WTC11 (cell line): ENCODE results near the gene C16orf95. TPM values are rescaled to one million over a fixed set of nuclear protein-coding genes. Genes with fewer than 3 reads are reported as not detected.

Experiments
- ATAC-seq: fragments of 200-7000 bp; cut with Tn5 transposase; 2 replicates; pipeline ENCODE4 v1.10.0; 2021; ENCODE audit warnings: mild to moderate bottlenecking, moderate library complexity
- CTCF ChIA-PET: fragments of 300-600 bp; sonication (Branson Sonifier 250); formaldehyde crosslinking; loops from one replicate; lab custom pipeline; 2021; ENCODE audit warnings: antibody characterized with exemption; lab: Charles Lee
- POLR2A ChIA-PET: fragments of 350-600 bp; sonication (Branson Sonifier 250); formaldehyde crosslinking; loops from one replicate; lab custom pipeline; 2021; ENCODE audit warnings: antibody characterized with exemption; lab: Charles Lee
- DNase-seq: peaks from one replicate; pipeline ENCODE4 v3.0.0; 2021; ENCODE audit warnings: low spot score
- H3K27ac Mint-ChIP-seq: 2 replicates; pipeline ENCODE4 v1.8.0; 2021; ENCODE audit warnings: mixed read lengths
- H3K27me3 Mint-ChIP-seq: 2 replicates; pipeline ENCODE4 v1.8.0; 2021; ENCODE audit warnings: low read depth, mild to moderate bottlenecking, moderate library complexity, mixed read lengths
- H3K36me3 Mint-ChIP-seq: 2 replicates; pipeline ENCODE4 v1.8.0; 2021; ENCODE audit warnings: mixed read lengths
- H3K4me1 Mint-ChIP-seq: 2 replicates; pipeline ENCODE4 v1.8.0; 2022; ENCODE audit warnings: mixed read lengths
- H3K4me3 Mint-ChIP-seq: 2 replicates; pipeline ENCODE4 v1.8.0; 2021; ENCODE audit warnings: mild to moderate bottlenecking, moderate library complexity, mixed read lengths
- H3K9me3 Mint-ChIP-seq: 2 replicates; pipeline ENCODE4 v1.8.0; 2021; ENCODE audit warnings: mixed read lengths
- CBFB ChIP-seq: sonication (generic); formaldehyde crosslinking; IDR thresholded peaks from 2 replicates; pipeline ENCODE4 v1.8.1; 2022; ENCODE audit warnings: mild to moderate bottlenecking, low read depth, missing genetic modification reagents
- CREB1 ChIP-seq: sonication (generic); formaldehyde crosslinking; IDR thresholded peaks from 2 replicates; pipeline ENCODE4 v1.8.0; 2023; ENCODE audit warnings: mild to moderate bottlenecking, missing genetic modification reagents
- ESRRA ChIP-seq: sonication (generic); formaldehyde crosslinking; IDR thresholded peaks from 2 replicates; pipeline ENCODE4 v1.8.1; 2022; ENCODE audit warnings: mild to moderate bottlenecking, missing genetic modification reagents, borderline replicate concordance
- ETV6 ChIP-seq: sonication (generic); formaldehyde crosslinking; IDR thresholded peaks from 2 replicates; pipeline ENCODE4 v1.8.1; 2022; ENCODE audit warnings: mild to moderate bottlenecking, missing genetic modification reagents
- GABPB1 ChIP-seq: sonication (generic); formaldehyde crosslinking; IDR thresholded peaks from 2 replicates; pipeline ENCODE4 v1.8.1; 2023; ENCODE audit warnings: mild to moderate bottlenecking, missing genetic modification reagents
- MXD4 ChIP-seq: fragments of 250-450 bp; sonication (Bioruptor Pico); IDR thresholded peaks from 2 replicates; pipeline ENCODE4 v1.8.0; 2021; ENCODE audit warnings: mild to moderate bottlenecking, moderate library complexity, borderline replicate concordance
- NFE2L1 ChIP-seq: sonication (generic); formaldehyde crosslinking; IDR thresholded peaks from 2 replicates; pipeline ENCODE4 v1.8.1; 2023; ENCODE audit warnings: missing genetic modification reagents
- NR2C2 ChIP-seq: sonication (generic); formaldehyde crosslinking; IDR thresholded peaks from 2 replicates; pipeline ENCODE4 v1.8.0; 2022; ENCODE audit warnings: mild to moderate bottlenecking, missing genetic modification reagents
- SMAD3 ChIP-seq: sonication (generic); formaldehyde crosslinking; IDR thresholded peaks from 2 replicates; pipeline ENCODE4 v1.8.0; 2022; ENCODE audit warnings: missing genetic modification reagents, mild to moderate bottlenecking, borderline replicate concordance
- SOX15 ChIP-seq: fragments of 250-450 bp; sonication (Bioruptor Pico); IDR thresholded peaks from 2 replicates; pipeline ENCODE4 v1.9.0; 2021; ENCODE audit warnings: mild to moderate bottlenecking
- TCF7 ChIP-seq: sonication (generic); formaldehyde crosslinking; IDR thresholded peaks from 2 replicates; pipeline ENCODE4 v1.8.0; 2022; ENCODE audit warnings: mild to moderate bottlenecking, low read depth, missing genetic modification reagents, moderate library complexity
- TEAD4 ChIP-seq: sonication (generic); formaldehyde crosslinking; IDR thresholded peaks from 2 replicates; pipeline ENCODE4 v1.8.0; 2022; ENCODE audit warnings: mild to moderate bottlenecking, missing genetic modification reagents
- TP53 ChIP-seq: sonication (generic); formaldehyde crosslinking; IDR thresholded peaks from 2 replicates; pipeline ENCODE4 v1.8.1; 2023; ENCODE audit warnings: mild to moderate bottlenecking, missing genetic modification reagents
- ZNF121 ChIP-seq: sonication (generic); formaldehyde crosslinking; IDR thresholded peaks from 2 replicates; pipeline ENCODE4 v1.8.0; 2023; ENCODE audit warnings: missing genetic modification reagents
- ZNF138 ChIP-seq: sonication (generic); formaldehyde crosslinking; conservative IDR thresholded peaks from 2 replicates; pipeline ENCODE4 v1.8.1; 2022; ENCODE audit warnings: mild to moderate bottlenecking, moderate library complexity, missing genetic modification reagents
- ZNF219 ChIP-seq: sonication (generic); formaldehyde crosslinking; IDR thresholded peaks from 2 replicates; pipeline ENCODE4 v1.8.0; 2023; ENCODE audit warnings: missing genetic modification reagents, mild to moderate bottlenecking, borderline replicate concordance
- ZNF232 ChIP-seq: sonication (generic); formaldehyde crosslinking; IDR thresholded peaks from 2 replicates; pipeline ENCODE4 v1.8.0; 2022; ENCODE audit warnings: mild to moderate bottlenecking, missing genetic modification reagents
- ZNF317 ChIP-seq: sonication (generic); formaldehyde crosslinking; IDR thresholded peaks from 2 replicates; pipeline ENCODE4 v1.8.1; 2023; ENCODE audit warnings: low read depth, mild to moderate bottlenecking, moderate library complexity, missing genetic modification reagents, borderline replicate concordance
- ZNF396 ChIP-seq: fragments of 250-450 bp; sonication (Bioruptor Pico); IDR thresholded peaks from 2 replicates; pipeline ENCODE4 v1.8.0; 2021; ENCODE audit warnings: mild to moderate bottlenecking, moderate library complexity, borderline replicate concordance
- ZNF416 ChIP-seq: fragments of 250-450 bp; sonication (Bioruptor Pico); IDR thresholded peaks from 2 replicates; pipeline ENCODE4 v1.9.0; 2021; ENCODE audit warnings: mild to moderate bottlenecking, inconsistent platforms
- total RNA-seq: library from RNA; stranded (reverse); gene quantifications from 3 replicates; pipeline ENCODE4 v1.2.3, GENCODE V29; 2021
- TF ChIP-seq, protein P1 (sequence below): fragments of 250-450 bp; sonication (Bioruptor Pico); IDR thresholded peaks from 2 replicates; pipeline ENCODE4 v1.9.0; 2021; ENCODE audit warnings: moderate library complexity, mild to moderate bottlenecking, inconsistent platforms, borderline replicate concordance
- TF ChIP-seq, protein P2 (sequence below): sonication (generic); formaldehyde crosslinking; conservative IDR thresholded peaks from 2 replicates; pipeline ENCODE4 v1.8.1; 2023; ENCODE audit warnings: mild to moderate bottlenecking, low read depth, missing genetic modification reagents, moderate library complexity
- TF ChIP-seq, protein P3 (sequence below): fragments of 250-450 bp; sonication (Bioruptor Pico); conservative IDR thresholded peaks from 2 replicates; pipeline ENCODE4 v1.9.0; 2021; ENCODE audit warnings: mild to moderate bottlenecking
- TF ChIP-seq, protein P4 (sequence below): sonication (generic); formaldehyde crosslinking; IDR thresholded peaks from 2 replicates; pipeline ENCODE4 v1.8.0; 2022; ENCODE audit warnings: missing genetic modification reagents

The C16orf95 gene
- total RNA-seq, 1 experiment from 2014 or later = 5.7 TPM

DNA sequence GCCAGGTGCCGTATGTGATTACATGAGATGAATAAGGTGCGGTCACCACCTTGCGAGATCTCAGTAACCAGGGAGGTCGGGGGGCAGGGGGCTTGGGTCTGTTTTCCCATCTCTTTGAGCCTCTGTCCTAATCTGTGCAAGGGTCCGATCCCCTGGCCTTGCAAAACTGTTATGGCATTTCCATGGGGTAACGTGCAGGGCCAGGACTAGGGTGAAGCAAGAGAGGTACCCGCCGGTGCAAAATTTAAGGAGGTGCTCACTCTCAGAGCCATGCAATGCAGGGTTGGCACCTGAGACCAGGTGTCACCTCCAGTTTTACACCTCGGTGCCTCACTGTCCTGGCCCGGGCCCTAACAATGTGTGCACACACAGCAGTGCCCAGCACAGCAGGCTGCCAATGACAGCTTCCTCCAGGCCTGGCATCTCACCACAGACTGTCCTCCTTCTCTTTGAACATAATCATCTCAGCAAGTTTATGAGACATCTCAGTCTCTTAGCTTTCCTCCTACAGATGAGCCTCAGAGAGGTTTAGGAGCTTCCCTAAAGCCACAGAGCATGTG, 43.6 kb downstream of the C16orf95 start:
- ATAC-seq (no peak), DNase-seq (no peak)
- no peaks in the 10 kb centered on the region for H3K4me1 Mint-ChIP-seq
- no peak overlapping the region for H3K27ac Mint-ChIP-seq
- POLR2A ChIA-PET = no interaction called here
- H3K4me3 Mint-ChIP-seq = no peak overlapping the region
- CTCF ChIA-PET = no interaction called here
- no peaks in the 10 kb centered on the region for H3K27me3 Mint-ChIP-seq
- TF ChIP-seq ZNF121 (CRISPR knock-in tag) (peak; percentile 32; the same call in 1 of the 2 replicates), CREB1 (CRISPR knock-in tag) (no peak)
- peaks cover 4% of the 10 kb centered on the region; the same call in 1 of the 2 replicates for H3K9me3 Mint-ChIP-seq
- 0 out of 2 replicates have a peak, but pooled peaks cover 3% of the 10 kb centered on the region for H3K36me3 Mint-ChIP-seq

DNA sequence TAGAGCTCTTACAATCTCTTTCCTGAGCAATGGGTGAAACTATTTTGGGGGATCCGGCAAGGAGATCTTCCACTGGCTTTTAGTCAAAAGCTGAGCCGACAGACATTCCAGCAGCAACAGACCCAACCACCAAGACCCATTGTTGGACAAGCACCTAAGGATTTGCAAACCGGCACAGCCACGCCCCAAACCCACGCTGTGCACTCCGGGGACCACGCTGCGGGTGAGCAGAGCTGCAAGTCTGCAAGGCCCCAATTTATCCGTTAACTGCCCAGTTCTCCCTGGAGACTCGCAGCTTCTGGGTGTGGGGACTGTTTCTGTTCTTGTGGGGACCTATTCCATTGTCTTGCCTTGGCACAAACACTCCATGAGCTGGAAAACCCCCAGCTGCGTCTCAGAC, 45.9 kb downstream of the C16orf95 start:
- Mint-ChIP-seq H3K4me3 (no peak overlapping the region), H3K27ac (no peak overlapping the region), H3K9me3 (peaks cover 4% of the 10 kb centered on the region; the same call in 1 of the 2 replicates), H3K27me3 (no peaks in the 10 kb centered on the region), H3K4me1 (no peaks in the 10 kb centered on the region), H3K36me3 (0 out of 2 replicates have a peak, but pooled peaks cover 3% of the 10 kb centered on the region)
- ATAC-seq (no peak), DNase-seq (no peak)
- POLR2A ChIA-PET = no interaction called here
- TF ChIP-seq, protein P1, sequence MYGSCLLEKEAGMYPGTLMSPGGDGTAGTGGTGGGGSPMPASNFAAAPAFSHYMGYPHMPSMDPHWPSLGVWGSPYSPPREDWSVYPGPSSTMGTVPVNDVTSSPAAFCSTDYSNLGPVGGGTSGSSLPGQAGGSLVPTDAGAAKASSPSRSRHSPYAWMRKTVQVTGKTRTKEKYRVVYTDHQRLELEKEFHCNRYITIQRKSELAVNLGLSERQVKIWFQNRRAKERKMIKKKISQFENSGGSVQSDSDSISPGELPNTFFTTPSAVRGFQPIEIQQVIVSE = no peak
- TF ChIP-seq GABPB1 = no peak
- no peak for TF ChIP-seq ZNF416 (CRISPR knock-in tag)
- no peak for TF ChIP-seq ZNF138 (CRISPR knock-in tag)
- TF ChIP-seq ZNF219 (CRISPR knock-in tag) = no peak
- no peak for TF ChIP-seq ZNF232 (CRISPR knock-in tag)
- TF ChIP-seq ESRRA (CRISPR knock-in tag) = no peak
- TF ChIP-seq ZNF317 (CRISPR knock-in tag) = no peak
- TF ChIP-seq ETV6 (CRISPR knock-in tag) = no peak
- no peak for TF ChIP-seq SOX15 (CRISPR knock-in tag)
- TF ChIP-seq, protein P2, sequence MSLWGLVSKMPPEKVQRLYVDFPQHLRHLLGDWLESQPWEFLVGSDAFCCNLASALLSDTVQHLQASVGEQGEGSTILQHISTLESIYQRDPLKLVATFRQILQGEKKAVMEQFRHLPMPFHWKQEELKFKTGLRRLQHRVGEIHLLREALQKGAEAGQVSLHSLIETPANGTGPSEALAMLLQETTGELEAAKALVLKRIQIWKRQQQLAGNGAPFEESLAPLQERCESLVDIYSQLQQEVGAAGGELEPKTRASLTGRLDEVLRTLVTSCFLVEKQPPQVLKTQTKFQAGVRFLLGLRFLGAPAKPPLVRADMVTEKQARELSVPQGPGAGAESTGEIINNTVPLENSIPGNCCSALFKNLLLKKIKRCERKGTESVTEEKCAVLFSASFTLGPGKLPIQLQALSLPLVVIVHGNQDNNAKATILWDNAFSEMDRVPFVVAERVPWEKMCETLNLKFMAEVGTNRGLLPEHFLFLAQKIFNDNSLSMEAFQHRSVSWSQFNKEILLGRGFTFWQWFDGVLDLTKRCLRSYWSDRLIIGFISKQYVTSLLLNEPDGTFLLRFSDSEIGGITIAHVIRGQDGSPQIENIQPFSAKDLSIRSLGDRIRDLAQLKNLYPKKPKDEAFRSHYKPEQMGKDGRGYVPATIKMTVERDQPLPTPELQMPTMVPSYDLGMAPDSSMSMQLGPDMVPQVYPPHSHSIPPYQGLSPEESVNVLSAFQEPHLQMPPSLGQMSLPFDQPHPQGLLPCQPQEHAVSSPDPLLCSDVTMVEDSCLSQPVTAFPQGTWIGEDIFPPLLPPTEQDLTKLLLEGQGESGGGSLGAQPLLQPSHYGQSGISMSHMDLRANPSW (CRISPR knock-in tag) = no peak
- TF ChIP-seq TEAD4 = no peak
- TF ChIP-seq CBFB (CRISPR knock-in tag) = no peak
- TF ChIP-seq, all 79 proteins: peak for 0
- CTCF ChIA-PET = interaction anchor here (0.7 to 1.2 kb wide), 3 partner anchors 27 to 37 kb away, joined by 3 to 4 read pairs (median 3); no protein-coding TSS in a partner anchor

DNA sequence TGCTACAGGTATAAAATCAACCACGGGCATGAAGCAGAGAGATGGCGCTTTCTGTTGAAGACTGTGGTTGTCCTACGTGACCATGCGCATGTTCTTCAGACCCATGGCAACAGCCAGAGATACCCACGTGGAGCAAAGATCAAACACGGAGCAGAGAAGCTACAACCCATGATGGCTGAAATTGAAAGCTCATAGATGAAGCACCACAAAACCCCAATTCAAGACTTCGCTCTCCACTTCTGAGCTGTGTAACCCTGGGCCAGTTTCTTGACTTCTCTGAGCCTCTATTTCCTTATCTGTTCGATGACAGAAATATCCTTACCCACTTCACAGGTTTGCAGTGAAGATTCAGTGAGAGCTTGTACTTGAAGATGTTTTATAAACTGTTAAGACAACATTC, 49.6 kb downstream of the C16orf95 start:
- peaks cover 8% of the 10 kb centered on the region for H3K4me1 Mint-ChIP-seq
- ATAC-seq = no peak
- TF ChIP-seq SMAD3 (CRISPR knock-in tag) (no peak), NFE2L1 (CRISPR knock-in tag) (no peak), ZNF396 (CRISPR knock-in tag) (no peak), TCF7 (CRISPR knock-in tag) (no peak), NR2C2 (CRISPR knock-in tag) (no peak), TP53 (CRISPR knock-in tag) (no peak), CREB1 (CRISPR knock-in tag) (no peak), MXD4 (CRISPR knock-in tag) (no peak), ETV6 (CRISPR knock-in tag) (no peak)
- TF ChIP-seq, protein P3, sequence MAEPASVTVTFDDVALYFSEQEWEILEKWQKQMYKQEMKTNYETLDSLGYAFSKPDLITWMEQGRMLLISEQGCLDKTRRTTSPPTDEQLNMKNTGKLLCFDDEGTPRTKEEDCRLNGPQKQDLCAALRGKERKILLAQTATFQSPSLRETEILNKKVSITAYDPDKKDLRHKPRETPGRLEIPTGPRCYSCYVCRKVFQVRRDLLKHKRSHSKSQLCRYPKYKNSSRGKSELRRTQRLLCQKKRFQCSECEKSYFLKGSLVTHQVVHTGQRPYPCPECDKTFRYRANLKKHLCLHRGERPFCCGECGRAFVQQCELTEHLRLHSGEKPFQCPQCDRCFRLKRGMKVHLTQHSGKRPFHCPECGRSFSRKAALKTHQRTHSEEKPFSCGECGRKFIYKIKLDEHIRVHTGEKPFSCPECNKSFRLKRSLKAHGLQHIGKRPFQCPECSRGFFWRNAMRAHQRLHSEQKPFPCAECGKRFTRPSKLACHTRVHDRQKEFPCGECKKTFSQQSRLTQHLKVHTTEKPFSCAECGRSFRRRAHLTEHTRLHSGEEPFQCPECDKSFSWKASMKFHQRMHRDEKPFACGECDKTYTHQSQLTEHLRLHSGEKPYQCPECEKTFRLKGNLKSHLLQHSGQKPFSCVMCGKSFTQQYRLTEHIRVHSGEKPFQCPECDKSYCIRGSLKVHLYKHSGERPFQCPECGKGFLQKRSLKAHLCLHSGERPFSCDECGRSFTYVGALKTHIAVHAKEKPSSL (CRISPR knock-in tag) = no peak
- TF ChIP-seq, protein P4, sequence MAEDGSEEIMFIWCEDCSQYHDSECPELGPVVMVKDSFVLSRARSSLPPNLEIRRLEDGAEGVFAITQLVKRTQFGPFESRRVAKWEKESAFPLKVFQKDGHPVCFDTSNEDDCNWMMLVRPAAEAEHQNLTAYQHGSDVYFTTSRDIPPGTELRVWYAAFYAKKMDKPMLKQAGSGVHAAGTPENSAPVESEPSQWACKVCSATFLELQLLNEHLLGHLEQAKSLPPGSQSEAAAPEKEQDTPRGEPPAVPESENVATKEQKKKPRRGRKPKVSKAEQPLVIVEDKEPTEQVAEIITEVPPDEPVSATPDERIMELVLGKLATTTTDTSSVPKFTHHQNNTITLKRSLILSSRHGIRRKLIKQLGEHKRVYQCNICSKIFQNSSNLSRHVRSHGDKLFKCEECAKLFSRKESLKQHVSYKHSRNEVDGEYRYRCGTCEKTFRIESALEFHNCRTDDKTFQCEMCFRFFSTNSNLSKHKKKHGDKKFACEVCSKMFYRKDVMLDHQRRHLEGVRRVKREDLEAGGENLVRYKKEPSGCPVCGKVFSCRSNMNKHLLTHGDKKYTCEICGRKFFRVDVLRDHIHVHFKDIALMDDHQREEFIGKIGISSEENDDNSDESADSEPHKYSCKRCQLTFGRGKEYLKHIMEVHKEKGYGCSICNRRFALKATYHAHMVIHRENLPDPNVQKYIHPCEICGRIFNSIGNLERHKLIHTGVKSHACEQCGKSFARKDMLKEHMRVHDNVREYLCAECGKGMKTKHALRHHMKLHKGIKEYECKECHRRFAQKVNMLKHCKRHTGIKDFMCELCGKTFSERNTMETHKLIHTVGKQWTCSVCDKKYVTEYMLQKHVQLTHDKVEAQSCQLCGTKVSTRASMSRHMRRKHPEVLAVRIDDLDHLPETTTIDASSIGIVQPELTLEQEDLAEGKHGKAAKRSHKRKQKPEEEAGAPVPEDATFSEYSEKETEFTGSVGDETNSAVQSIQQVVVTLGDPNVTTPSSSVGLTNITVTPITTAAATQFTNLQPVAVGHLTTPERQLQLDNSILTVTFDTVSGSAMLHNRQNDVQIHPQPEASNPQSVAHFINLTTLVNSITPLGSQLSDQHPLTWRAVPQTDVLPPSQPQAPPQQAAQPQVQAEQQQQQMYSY (CRISPR knock-in tag) = no peak
- H3K9me3 Mint-ChIP-seq = peaks cover 4% of the 10 kb centered on the region; the same call in 1 of the 2 replicates
- no peak overlapping the region for H3K27ac Mint-ChIP-seq
- ChIA-PET POLR2A (no interaction called here), CTCF (interaction anchor here (3.5 kb wide), 1 partner anchor 11 kb away, joined by 18 read pairs; no protein-coding TSS in a partner anchor)
- no peak overlapping the region for H3K4me3 Mint-ChIP-seq
- no peak for DNase-seq
- no peaks in the 10 kb centered on the region for H3K27me3 Mint-ChIP-seq
- 0 out of 2 replicates have a peak, but pooled peaks cover 3% of the 10 kb centered on the region for H3K36me3 Mint-ChIP-seq
